Activated CD4-positive, alpha-beta T cell treated with anti-CD3 and anti-CD28 coated beads, Interleukin-2, amount 10 ng/mL, durations not matched to agents 7 days and 5 days (primary cell): ENCODE measurements around the gene RNF144A. TPM values are rescaled to one million over a fixed set of nuclear protein-coding genes. Genes with fewer than 3 reads are reported as not detected.

ENCODE experiments used
- CTCF ChIA-PET: fragments of 350-600 bp; sonication (Branson Sonifier 250); formaldehyde crosslinking; loops from one replicate; lab custom pipeline; 2021; ENCODE audit warnings: antibody characterized with exemption; lab: Charles Lee
- POLR2A ChIA-PET: fragments of 350-600 bp; sonication (Branson Sonifier 250); formaldehyde crosslinking; loops from one replicate; lab custom pipeline; 2021; ENCODE audit warnings: antibody characterized with exemption; lab: Charles Lee
- DNase-seq: peaks from one replicate; pipeline ENCODE4 v3.0.0-alpha.2; 2020
- H3K27ac Mint-ChIP-seq: one replicate; pipeline ENCODE4 v1.8.0; 2021; ENCODE audit warnings: mild to moderate bottlenecking, moderate library complexity, mixed read lengths
- H3K27me3 Mint-ChIP-seq: one replicate; pipeline ENCODE4 v1.8.0; 2021; ENCODE audit warnings: mixed read lengths
- H3K36me3 Mint-ChIP-seq: one replicate; pipeline ENCODE4 v1.8.0; 2021; ENCODE audit warnings: low read depth, mixed read lengths
- H3K4me1 Mint-ChIP-seq: one replicate; pipeline ENCODE4 v1.8.0; 2021; ENCODE audit warnings: mixed read lengths
- H3K4me3 Mint-ChIP-seq: one replicate; pipeline ENCODE4 v1.8.0; 2021; ENCODE audit warnings: mild to moderate bottlenecking, moderate library complexity, mixed read lengths
- H3K9me3 Mint-ChIP-seq: one replicate; pipeline ENCODE4 v1.8.0; 2021; ENCODE audit warnings: mixed read lengths
- total RNA-seq, 2 experiments: library from RNA; stranded (reverse); gene quantifications; one replicate each; pipeline ENCODE4 v1.2.3, GENCODE V29; 2021

RNF144A gene
- total RNA-seq, 2 experiments from 2014 or later, result 89.6 to 101 TPM

DNA sequence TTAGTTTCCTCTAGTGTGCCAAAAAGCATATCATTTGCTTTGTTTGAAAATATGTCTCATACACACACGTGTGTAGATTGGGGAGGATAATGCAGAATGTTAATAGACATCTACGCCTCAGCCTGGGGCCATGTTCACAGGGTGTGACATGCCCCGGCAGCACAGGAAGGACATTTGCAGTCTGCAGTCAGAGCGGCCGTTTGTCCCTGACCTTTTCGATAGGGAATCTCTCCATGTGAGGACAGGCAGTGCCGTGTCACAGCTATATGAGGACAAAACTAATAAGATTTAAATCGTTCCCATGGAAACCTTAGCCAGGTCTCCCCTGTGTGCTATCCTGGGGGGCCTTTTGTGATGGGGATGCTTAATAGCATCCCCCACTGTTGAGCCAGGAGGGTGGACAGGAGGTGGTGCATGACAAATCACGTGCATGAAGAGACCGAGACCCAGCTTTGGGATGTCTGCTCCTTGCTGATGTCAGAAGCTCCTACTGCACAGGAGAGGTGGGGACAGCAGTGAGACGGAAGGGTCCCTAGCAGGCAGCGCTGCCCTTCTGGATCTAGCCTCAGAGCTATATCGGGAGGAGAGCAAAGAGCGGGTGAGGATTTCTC lies 100.6 kb downstream of the RNF144A start:
- Mint-ChIP-seq H3K27me3 (no peaks in the 10 kb centered on the region), H3K27ac (no peak overlapping the region), H3K36me3 (peaks cover 57% of the 10 kb centered on the region), H3K4me1 (peaks cover 17% of the 10 kb centered on the region), H3K4me3 (no peak overlapping the region), H3K9me3 (no peaks in the 10 kb centered on the region)
- CTCF ChIA-PET, result no interaction called here
- DNase-seq, result no peak
- POLR2A ChIA-PET, result interaction anchor here (0.5 kb wide), 1 partner anchor 395 kb away, joined by 3 read pairs; no protein-coding TSS in a partner anchor

DNA sequence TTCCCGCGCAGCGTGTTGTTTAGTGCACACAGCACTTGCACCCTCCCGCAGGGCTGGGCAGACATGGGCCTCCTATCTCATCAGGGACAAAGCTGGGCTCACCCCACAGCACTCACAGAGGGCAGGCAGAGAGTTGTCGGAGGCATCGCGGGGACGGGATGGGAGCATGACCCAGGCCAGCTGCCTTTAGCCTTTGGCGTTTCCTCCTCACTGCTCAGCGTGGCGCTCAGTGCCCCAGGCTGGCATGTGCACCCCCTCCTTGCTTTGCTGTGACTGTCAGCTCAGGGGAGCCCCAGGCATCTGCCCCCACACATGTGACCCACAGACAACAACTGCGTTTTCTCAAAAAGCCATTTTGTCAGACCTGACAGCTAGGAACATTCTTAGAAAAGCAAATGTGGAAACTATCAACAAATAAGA lies 101.1 kb downstream of the RNF144A start:
- H3K36me3 Mint-ChIP-seq, result peaks cover 61% of the 10 kb centered on the region
- H3K4me3 Mint-ChIP-seq, result no peak overlapping the region
- POLR2A ChIA-PET, result no interaction called here
- H3K27me3 Mint-ChIP-seq, result no peaks in the 10 kb centered on the region
- peaks cover 12% of the 10 kb centered on the region for H3K4me1 Mint-ChIP-seq
- no peak for DNase-seq
- H3K9me3 Mint-ChIP-seq, result no peaks in the 10 kb centered on the region
- CTCF ChIA-PET, result no interaction called here
- H3K27ac Mint-ChIP-seq, result no peak overlapping the region

DNA sequence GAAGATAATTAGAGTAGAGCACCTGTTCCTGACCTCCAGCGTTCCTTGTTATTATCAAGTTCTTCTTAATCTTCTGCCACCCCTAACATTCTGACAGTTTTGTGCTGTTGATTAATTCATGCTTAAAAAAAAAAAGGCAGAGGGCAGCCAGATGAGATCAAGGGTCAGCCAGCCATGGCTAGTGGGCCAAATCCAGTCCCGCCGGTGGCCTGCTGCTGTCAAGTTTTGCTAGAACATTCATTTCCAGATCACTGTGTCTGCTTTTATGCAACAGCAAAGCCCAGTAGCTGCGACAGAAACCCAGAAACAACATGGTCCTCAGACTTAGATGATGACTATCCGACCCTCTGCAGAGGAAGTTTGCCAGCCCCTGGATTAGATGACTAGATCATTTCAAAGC lies 101.6 kb downstream of the RNF144A start:
- no peak for DNase-seq
- POLR2A ChIA-PET, result no interaction called here
- no peak overlapping the region for H3K27ac Mint-ChIP-seq
- H3K4me3 Mint-ChIP-seq, result no peak overlapping the region
- peaks cover 63% of the 10 kb centered on the region for H3K36me3 Mint-ChIP-seq
- no peaks in the 10 kb centered on the region for H3K27me3 Mint-ChIP-seq
- H3K9me3 Mint-ChIP-seq, result no peaks in the 10 kb centered on the region
- CTCF ChIA-PET, result no interaction called here
- peaks cover 8% of the 10 kb centered on the region for H3K4me1 Mint-ChIP-seq

DNA sequence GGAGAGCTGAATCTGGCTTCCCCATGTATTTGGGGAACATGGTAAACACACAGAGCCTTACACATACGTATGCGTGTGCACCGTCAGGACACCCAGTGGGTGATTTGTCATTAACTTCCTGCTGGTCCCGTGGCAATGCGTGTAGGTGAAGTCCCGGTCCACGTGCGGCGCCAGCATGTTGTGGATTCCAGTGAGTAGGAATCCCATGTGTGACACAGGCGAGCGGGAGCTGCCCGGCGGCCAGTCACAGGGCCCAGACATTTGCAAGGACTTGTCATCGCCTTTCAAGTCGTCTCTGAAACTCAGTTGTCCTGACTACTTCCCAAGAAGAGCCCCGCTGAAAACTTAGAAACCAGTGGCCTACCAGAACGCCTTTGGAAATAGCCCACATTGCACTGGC lies 102.0 kb downstream of the RNF144A start:
- ChIA-PET POLR2A (no interaction called here), CTCF (no interaction called here)
- H3K27me3 Mint-ChIP-seq, result no peaks in the 10 kb centered on the region
- no peak overlapping the region for H3K4me3 Mint-ChIP-seq
- peaks cover 63% of the 10 kb centered on the region for H3K36me3 Mint-ChIP-seq
- no peak overlapping the region for H3K27ac Mint-ChIP-seq
- DNase-seq, result no peak
- peaks cover 5% of the 10 kb centered on the region for H3K4me1 Mint-ChIP-seq
- H3K9me3 Mint-ChIP-seq, result no peaks in the 10 kb centered on the region

DNA sequence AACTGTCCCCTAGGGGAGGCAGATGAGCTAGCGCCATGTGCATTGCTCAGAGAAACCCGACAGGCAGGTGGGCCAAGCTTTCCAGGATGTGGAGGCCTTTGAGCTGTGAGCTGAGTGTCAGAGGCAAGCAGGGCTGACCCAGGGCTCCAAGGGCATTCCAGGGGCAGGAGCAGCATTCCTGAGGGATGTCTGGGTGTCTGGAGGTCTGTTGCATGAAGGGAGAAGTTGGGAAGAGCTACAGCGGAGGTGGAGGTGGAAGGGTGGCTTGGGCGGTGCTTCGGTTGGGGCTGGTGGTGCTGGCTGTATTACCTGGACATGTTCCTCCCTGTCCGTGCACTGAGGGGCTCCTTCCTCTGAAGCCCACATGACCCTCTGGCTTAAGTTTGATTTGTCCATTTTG lies 102.8 kb downstream of the RNF144A start:
- H3K9me3 Mint-ChIP-seq, result no peaks in the 10 kb centered on the region
- H3K27ac Mint-ChIP-seq, result no peak overlapping the region
- no peaks in the 10 kb centered on the region for H3K27me3 Mint-ChIP-seq
- POLR2A ChIA-PET, result no interaction called here
- H3K4me3 Mint-ChIP-seq, result no peak overlapping the region
- no peaks in the 10 kb centered on the region for H3K4me1 Mint-ChIP-seq
- H3K36me3 Mint-ChIP-seq, result peaks cover 64% of the 10 kb centered on the region
- DNase-seq, result no peak
- CTCF ChIA-PET, result no interaction called here

DNA sequence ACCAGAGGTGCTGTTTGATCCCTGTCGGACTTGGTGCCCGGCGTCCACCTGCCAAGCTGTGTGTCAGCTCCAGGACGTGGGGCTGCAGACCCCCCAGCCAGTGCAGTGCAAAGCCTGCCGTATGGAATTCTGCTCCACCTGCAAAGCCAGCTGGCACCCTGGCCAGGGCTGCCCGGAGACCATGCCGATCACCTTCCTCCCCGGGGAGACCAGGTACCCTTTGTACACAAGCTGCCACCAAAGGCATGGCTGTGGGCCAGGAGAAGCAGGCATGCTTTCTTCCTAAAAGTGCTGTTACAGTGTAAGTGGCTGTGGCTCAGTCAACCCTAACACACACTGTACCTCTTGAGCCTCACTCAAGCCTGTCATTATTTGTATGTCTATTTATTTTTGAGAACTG lies 103.3 kb downstream of the RNF144A start:
- Mint-ChIP-seq H3K4me1 (no peaks in the 10 kb centered on the region), H3K9me3 (no peaks in the 10 kb centered on the region), H3K4me3 (no peak overlapping the region), H3K36me3 (peaks cover 65% of the 10 kb centered on the region), H3K27me3 (no peaks in the 10 kb centered on the region), H3K27ac (no peak overlapping the region)
- POLR2A ChIA-PET, result no interaction called here
- DNase-seq, result no peak
- CTCF ChIA-PET, result no interaction called here

DNA sequence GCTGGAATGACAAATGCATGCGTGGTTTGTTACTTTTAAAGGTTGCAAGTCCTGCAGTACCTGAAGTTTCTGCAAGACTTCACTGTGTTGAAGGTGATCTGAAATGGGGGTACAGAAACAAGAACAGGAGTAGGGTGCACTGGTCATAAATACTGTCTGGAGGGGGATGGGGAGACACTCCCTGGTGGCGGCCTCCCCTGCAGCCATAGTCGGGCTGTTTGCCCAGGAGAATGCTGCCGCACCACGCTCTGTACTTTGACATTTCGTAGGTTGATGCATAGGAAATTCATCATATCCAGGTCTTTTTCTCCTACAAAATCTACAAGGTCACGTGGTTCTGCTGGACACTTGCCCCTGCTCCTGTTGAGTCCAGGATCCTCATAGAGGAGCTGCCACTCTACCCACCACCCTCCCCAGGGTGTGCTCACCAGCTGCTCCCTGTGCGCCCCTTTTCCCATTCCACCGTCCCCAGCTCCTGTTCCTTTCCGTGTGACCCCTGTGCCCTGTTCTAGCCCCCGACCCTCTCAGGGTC lies 103.8 kb downstream of the RNF144A start:
- ChIA-PET POLR2A (no interaction called here), CTCF (no interaction called here)

DNA sequence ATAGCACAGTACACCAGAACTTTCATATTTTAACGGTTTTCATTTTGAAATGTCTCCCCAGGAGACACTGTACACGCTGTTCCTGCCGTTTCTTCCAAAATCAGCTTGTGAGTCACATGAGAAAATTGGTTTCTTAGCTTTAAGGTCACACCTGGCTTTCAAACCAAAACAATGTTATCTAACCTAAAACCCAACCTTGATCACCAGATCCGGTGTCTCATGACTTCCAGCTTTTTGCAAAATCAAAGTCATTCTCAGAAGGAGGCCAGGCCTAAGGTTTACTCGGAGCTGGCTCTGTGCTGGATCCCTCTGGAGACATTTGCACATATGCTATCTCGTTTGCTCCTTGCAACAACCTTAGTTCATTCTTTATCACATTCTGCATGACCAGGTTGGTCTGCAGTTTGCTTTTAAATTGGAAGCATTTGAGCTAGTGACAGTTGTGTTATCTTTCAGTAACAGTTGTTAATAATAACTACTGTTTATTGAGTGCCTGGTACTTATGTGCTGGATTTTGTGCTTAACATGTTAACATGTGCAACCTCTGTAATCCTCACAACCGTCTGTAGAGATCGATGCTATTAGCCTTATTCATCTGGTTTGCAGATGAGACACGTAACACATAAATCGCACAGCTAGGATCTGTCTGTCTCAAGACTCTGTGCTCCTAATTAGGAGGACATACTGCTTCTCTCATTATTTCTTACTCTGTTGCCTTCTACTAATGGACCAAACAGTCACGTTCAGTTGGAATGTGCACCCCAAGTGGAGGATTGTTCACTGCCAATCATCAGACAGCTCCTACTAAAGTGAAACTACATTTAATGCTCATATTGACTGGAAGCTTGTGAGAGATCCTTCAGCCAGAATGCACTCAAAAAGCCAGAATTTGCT lies 105.5 kb downstream of the RNF144A start:
- no peaks in the 10 kb centered on the region for H3K27me3 Mint-ChIP-seq
- no peak overlapping the region for H3K4me3 Mint-ChIP-seq
- no peaks in the 10 kb centered on the region for H3K4me1 Mint-ChIP-seq
- no peak for DNase-seq
- no peaks in the 10 kb centered on the region for H3K9me3 Mint-ChIP-seq
- peaks cover 69% of the 10 kb centered on the region for H3K36me3 Mint-ChIP-seq
- ChIA-PET POLR2A (no interaction called here), CTCF (interaction anchor here (1.0 to 1.7 kb wide), 5 partner anchors 8 to 106 kb away, joined by 3 to 5 read pairs (median 3); no protein-coding TSS in a partner anchor)
- no peak overlapping the region for H3K27ac Mint-ChIP-seq

More for the DNA sequence above, 103.8 kb downstream of the RNF144A start:
- DNase-seq, result no peak
- Mint-ChIP-seq H3K9me3 (no peaks in the 10 kb centered on the region), H3K27me3 (no peaks in the 10 kb centered on the region), H3K36me3 (peaks cover 65% of the 10 kb centered on the region), H3K4me3 (no peak overlapping the region), H3K4me1 (no peaks in the 10 kb centered on the region), H3K27ac (no peak overlapping the region)

DNA sequence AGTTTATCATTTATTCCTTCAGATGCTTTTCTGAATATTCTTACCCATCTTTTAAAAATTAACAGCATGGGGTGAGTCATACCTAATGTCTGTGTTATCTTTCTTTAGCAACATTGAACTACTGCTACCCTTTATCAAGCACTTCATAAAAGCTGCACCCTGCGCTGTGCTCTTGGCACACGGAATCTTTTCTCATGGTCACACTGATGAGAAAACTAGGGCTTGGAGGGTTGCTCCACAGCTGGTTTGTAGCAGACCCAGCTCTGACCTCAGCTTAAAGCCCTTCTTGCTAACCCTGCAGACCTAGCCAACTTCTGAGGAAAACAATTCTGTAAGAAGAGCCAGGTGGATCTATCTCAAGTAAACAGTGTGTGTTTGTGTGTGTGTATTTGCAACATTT lies 106.3 kb downstream of the RNF144A start:
- peak overlapping the region; percentile 47 for H3K27ac Mint-ChIP-seq
- CTCF ChIA-PET, result interaction anchor here (1.6 kb wide), 1 partner anchor 39 kb away, joined by 3 read pairs; no protein-coding TSS in a partner anchor

DNA sequence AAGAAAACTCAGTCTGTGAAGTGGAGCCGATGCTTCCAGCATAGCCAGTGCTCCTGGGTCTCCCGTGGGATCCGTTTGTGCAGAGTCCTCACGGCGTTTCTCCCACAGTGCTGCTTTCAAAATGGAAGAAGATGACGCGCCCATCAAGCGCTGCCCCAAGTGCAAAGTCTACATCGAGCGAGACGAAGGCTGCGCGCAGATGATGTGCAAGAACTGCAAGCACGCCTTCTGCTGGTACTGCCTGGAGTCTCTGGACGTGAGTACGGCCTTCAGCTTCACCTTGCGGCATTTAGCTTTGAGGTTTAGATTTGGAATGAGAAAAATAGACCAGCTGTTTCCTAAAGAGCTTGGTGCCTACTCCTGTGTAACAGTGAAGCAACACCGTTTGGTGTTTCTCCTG lies 107.0 kb downstream of the RNF144A start:
- Mint-ChIP-seq H3K4me1 (peaks cover 12% of the 10 kb centered on the region), H3K36me3 (peaks cover 70% of the 10 kb centered on the region), H3K9me3 (no peaks in the 10 kb centered on the region), H3K27me3 (no peaks in the 10 kb centered on the region), H3K27ac (no peak overlapping the region), H3K4me3 (no peak overlapping the region)
- ChIA-PET POLR2A (no interaction called here), CTCF (interaction anchor here (1.6 kb wide), 1 partner anchor 40 kb away, joined by 3 read pairs; no protein-coding TSS in a partner anchor)
- DNase-seq, result no peak

More for the DNA sequence above, 106.3 kb downstream of the RNF144A start:
- Mint-ChIP-seq H3K9me3 (no peaks in the 10 kb centered on the region), H3K27me3 (no peaks in the 10 kb centered on the region), H3K4me1 (peaks cover 7% of the 10 kb centered on the region), H3K36me3 (peaks cover 69% of the 10 kb centered on the region), H3K4me3 (no peak overlapping the region)
- POLR2A ChIA-PET, result no interaction called here
- no peak for DNase-seq

DNA sequence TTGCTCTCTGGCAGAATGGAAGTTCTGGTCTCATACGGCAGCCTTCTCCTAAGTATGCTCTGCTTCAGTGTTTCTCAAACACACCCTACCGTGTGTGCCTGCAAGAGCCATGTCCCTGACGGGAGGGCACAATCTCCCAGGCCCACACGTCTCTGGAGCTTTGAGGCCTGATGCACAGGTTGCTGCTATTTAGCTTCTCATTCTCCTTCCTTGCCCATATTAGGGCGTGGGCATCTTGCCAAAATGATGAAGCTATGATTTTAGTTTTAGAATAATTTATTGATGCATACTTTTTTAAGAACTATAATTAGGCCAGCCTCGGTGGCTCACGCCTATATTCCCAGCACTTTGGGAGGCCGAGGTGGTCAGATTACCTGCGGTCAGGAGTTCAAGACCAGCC lies 107.9 kb downstream of the RNF144A start:
- POLR2A ChIA-PET, result interaction anchor here (0.9 kb wide), 1 partner anchor 144 kb away, joined by 4 read pairs; no protein-coding TSS in a partner anchor
- no peak for DNase-seq
- Mint-ChIP-seq H3K4me3 (no peak overlapping the region), H3K4me1 (peaks cover 16% of the 10 kb centered on the region), H3K27me3 (no peaks in the 10 kb centered on the region), H3K9me3 (no peaks in the 10 kb centered on the region), H3K36me3 (peaks cover 70% of the 10 kb centered on the region), H3K27ac (no peak overlapping the region)
- CTCF ChIA-PET, result interaction anchor here (1.4 kb wide), 1 partner anchor 10 kb away, joined by 4 read pairs; no protein-coding TSS in a partner anchor

DNA sequence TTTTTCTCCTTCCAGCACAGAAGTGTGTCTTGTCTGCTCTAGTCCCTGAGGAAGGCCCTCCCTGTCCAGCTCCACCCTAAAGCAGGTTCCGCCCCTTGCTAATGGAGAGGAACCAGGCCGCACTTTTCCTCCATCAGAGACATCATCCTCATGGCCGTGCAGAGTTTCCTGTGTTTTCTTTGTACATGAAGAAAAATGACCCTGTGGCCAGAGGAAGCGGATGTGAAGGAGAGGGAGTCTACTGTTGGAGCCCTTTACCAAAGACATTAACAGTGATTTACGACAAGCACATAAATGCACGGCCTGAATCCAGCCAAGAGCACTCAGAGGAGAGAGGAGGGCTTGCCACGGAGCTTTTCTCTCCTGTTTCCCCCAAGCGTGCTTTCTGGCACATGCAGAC lies 109.5 kb downstream of the RNF144A start:
- POLR2A ChIA-PET, result no interaction called here
- no peak for DNase-seq
- Mint-ChIP-seq H3K9me3 (no peaks in the 10 kb centered on the region), H3K4me1 (peaks cover 28% of the 10 kb centered on the region), H3K4me3 (no peak overlapping the region), H3K27ac (no peak overlapping the region), H3K27me3 (no peaks in the 10 kb centered on the region), H3K36me3 (peaks cover 69% of the 10 kb centered on the region)
- CTCF ChIA-PET, result interaction anchor here (1.4 kb wide), 1 partner anchor 12 kb away, joined by 4 read pairs; no protein-coding TSS in a partner anchor

DNA sequence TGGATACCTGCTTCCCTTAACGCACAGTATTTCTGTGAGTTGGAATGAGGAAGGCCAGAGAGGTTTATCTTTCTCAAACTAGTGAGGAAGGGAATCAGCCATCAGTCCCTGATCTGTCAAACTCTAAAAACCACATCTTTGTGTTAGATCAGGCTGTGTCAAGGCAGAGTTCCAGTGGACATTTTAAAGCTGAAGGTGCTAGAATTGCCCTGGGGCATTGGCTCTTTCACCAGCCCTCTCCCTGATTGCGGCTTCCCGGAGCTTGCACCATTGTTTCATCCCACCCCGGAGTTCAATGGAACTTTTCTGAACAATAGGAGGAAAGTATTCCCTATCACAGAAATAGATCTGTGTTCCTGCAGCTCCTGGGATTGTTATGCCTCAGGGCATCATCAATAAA lies 110.2 kb downstream of the RNF144A start:
- no peak for DNase-seq
- Mint-ChIP-seq H3K4me3 (no peak overlapping the region), H3K27me3 (no peaks in the 10 kb centered on the region), H3K9me3 (no peaks in the 10 kb centered on the region), H3K36me3 (peaks cover 65% of the 10 kb centered on the region), H3K27ac (peak overlapping the region; percentile 27), H3K4me1 (peaks cover 30% of the 10 kb centered on the region)
- CTCF ChIA-PET, result no interaction called here
- POLR2A ChIA-PET, result no interaction called here
